HG03457 (cell line): ENCODE measurements around the gene CFAP68.
A peak's percentile ranks its signal among the peaks of the same experiment; 100 is the strongest.
"Not testable (repeated sequence)": the region's sequence is repeated elsewhere in the genome, so short reads cannot be mapped to it uniquely, and the experiment has no call there.

ENCODE experiments used
- ATAC-seq: cut with Tn5 transposase; IDR thresholded peaks from one replicate; pipeline ENCODE4 v1.9.1; 2021; ENCODE audit warnings: moderate number of reproducible peaks; ENCODE audit not compliant: unreplicated experiment

Gene CFAP68

GRCh38 chr11:111870522-111870885, 8.8 kb upstream of the CFAP68 start:
- peak; percentile 6 for ATAC-seq

- ATAC-seq = peak; percentile 71
These were observed 8.3 kb upstream of the CFAP68 start, which contains the start of gene ALG9 for GRCh38 chr11:111870886-111871692. Gene ALG9 (minus strand): TSS chr11:111871581. CDS start chr11:111871482, 99 bp downstream.

GRCh38 chr11:111871693-111872161, 7.6 kb upstream of the CFAP68 start:
- ATAC-seq = no peak

GRCh38 chr11:111878385-111878848, 924 bp upstream of the CFAP68 start:
- no peak for ATAC-seq

- ATAC-seq = no peak
These were observed 258 bp downstream of the CFAP68 start for GRCh38 chr11:111879637-111879960.

GRCh38 chr11:111882202-111882601, 2.9 kb downstream of the CFAP68 start:
- no peak for ATAC-seq

- ATAC-seq = not testable (repeated sequence)
These were observed 5.7 kb downstream of the CFAP68 start for GRCh38 chr11:111885053-111885452.

GRCh38 chr11:111886032-111886431, 6.7 kb downstream of the CFAP68 start:
- ATAC-seq = no peak

GRCh38 chr11:111886844-111887243, 7.5 kb downstream of the CFAP68 start:
- ATAC-seq = no peak

- no peak for ATAC-seq
These were observed 26.1 kb downstream of the CFAP68 start for GRCh38 chr11:111905411-111905810.

- ATAC-seq = no peak
These were observed 27.3 kb downstream of the CFAP68 start for GRCh38 chr11:111906680-111907079.

- ATAC-seq = no peak
These were observed 29.4 kb downstream of the CFAP68 start for GRCh38 chr11:111908639-111909305.

- no peak for ATAC-seq
These were observed 30.0 kb downstream of the CFAP68 start for GRCh38 chr11:111909378-111909777.

- ATAC-seq = no peak
These were observed 31.6 kb downstream of the CFAP68 start for GRCh38 chr11:111910676-111911562.

- ATAC-seq = no peak
These were observed 32.4 kb downstream of the CFAP68 start, which contains the start of gene CRYAB for GRCh38 chr11:111911563-111912401. Gene CRYAB (minus strand): TSS chr11:111911770. CDS start chr11:111911724, 46 bp downstream.

- ATAC-seq = no peak
These were observed 33.2 kb downstream of the CFAP68 start, which contains the start of gene HSPB2 for GRCh38 chr11:111912535-111912934. Gene HSPB2 (plus strand): TSS chr11:111912734. CDS start chr11:111912830, 96 bp downstream.

GRCh38 chr11:111913031-111913861, 33.9 kb downstream of the CFAP68 start:
- no peak for ATAC-seq

GRCh38 chr11:111913997-111914396, 34.7 kb downstream of the CFAP68 start:
- ATAC-seq = no peak

GRCh38 chr11:111916768-111917167, 37.4 kb downstream of the CFAP68 start:
- no peak for ATAC-seq
